NCI-H446 (cell line): ENCODE results near the gene PFKFB4.
"Not testable (repeated sequence)": the region's sequence is repeated elsewhere in the genome, so short reads cannot be mapped to it uniquely, and the experiment has no call there.

Experiments used
- DNase-seq, 2 experiments: peaks; one replicate each; lab custom pipeline; 2025; lab: John Stamatoyannopoulos, UW

Gene PFKFB4

DNA sequence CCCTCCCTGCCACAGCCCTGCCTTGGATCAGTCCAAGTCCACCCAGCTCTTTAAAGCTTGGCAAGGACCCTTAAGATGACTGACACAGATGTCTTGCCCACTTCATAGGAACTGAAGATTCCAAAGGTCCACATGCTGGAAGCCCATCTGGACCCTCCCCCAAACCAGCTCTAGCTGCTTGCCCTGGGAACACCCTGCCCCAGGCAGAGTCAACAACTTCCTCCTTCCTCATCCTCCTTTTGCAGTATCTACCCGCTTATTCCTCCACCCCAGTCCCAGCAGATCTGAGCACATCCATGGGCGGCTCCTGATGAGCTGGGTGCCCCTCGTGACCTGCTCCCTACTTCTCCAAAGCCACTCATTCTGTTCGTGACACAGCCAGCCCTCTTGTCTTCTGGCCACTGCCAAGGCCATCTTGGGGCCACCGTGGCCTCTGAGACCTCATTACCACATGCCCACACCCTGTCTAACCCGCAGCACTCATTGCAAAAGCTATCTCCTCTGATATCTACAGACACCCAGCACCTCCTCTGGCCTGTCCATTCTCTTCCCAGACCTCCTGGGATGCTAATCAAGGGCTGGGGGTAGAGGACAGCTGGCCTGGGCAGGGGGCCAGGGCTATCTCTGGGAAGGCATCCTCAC, 2.0 kb upstream of the PFKFB4 start:
- no peak for DNase-seq

GRCh38 chr3:48555949-48556795, 431 bp downstream of the PFKFB4 start:
- DNase-seq, result no peak

GRCh38 chr3:48555231-48555948, 1.2 kb downstream of the PFKFB4 start:
- no peak for DNase-seq

GRCh38 chr3:48553886-48554845, 2.4 kb downstream of the PFKFB4 start:
- DNase-seq, result no peak

DNA sequence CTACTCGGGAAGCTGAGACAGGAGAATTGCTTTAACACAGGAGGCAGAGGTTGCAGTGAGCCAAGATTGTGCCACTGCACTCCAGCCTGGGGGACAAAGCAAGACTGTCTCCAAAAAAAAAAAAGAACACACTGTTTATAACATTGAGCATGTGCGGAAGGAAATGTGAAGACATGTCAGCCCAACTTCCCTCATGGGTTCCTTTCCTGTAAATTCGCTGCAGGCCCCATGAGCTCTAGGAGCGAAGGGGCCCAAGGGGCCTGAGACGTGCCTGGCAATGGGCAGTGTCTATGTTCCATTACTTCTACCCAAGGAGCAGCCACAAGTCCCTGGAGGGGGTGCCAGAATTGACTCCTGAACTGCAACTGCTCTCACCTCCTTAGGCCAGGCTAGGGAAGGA, 3.2 kb downstream of the PFKFB4 start:
- no peak for DNase-seq

DNA sequence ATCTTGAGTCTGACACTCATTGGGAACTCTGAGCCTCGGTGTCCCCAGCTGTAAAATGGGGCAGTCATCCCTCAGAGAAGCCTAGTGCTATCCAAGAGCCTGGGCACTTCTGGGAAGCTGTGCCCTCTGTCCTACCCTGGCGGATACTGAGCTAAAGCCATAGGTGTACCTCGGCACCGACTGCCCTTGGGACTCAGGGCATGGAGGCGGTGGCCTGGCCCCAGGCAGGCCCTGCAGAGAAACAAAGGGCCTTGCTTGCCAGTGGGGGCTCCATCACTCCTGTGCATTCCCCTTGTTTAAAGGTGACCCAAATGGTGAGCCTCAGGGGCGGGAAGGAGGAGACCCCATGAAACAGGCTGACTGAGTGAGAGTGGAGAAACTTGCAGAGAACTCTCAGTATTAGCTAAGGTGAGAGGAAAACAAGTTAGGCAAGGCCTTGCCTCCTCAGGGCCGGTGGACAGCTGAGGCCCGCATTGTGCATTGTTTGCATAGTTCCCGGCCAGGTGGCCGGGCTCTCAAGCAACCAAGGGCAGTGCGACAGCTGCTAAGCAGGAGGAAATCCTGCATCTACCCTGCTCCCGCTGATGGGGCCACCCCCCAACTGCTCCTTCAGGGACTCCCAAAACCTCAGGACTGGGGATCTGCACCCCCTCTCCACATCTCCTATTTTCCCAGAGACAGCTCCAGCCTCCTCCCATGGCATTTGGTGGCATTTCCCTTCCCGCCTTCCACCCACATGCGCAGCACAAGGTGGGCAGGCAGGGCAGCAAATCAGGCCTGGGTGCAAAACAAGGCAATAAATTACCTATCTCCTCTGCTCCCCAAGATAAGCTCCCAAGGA, 4.3 kb downstream of the PFKFB4 start:
- DNase-seq, result no peak

DNA sequence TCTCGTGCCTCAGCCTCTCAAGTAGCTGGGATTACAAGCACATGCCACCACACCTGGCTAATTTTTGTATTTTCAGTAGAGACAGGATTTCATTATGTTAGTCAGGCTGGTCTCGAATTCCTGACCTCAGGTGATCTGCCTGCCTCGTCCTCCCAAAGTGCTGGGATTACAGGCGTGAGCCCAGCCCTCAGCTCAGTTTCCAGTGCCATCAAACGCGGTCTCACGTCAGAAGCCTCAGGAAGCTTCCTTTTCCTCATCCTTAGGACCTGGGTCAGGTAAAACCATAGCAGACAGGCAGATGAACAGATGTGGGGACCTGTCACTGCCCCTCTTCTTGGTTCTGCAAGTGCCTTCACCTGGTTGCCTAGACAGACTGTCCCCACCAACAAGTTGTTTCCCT, 5.0 kb downstream of the PFKFB4 start:
- DNase-seq, result not testable (repeated sequence)

DNA sequence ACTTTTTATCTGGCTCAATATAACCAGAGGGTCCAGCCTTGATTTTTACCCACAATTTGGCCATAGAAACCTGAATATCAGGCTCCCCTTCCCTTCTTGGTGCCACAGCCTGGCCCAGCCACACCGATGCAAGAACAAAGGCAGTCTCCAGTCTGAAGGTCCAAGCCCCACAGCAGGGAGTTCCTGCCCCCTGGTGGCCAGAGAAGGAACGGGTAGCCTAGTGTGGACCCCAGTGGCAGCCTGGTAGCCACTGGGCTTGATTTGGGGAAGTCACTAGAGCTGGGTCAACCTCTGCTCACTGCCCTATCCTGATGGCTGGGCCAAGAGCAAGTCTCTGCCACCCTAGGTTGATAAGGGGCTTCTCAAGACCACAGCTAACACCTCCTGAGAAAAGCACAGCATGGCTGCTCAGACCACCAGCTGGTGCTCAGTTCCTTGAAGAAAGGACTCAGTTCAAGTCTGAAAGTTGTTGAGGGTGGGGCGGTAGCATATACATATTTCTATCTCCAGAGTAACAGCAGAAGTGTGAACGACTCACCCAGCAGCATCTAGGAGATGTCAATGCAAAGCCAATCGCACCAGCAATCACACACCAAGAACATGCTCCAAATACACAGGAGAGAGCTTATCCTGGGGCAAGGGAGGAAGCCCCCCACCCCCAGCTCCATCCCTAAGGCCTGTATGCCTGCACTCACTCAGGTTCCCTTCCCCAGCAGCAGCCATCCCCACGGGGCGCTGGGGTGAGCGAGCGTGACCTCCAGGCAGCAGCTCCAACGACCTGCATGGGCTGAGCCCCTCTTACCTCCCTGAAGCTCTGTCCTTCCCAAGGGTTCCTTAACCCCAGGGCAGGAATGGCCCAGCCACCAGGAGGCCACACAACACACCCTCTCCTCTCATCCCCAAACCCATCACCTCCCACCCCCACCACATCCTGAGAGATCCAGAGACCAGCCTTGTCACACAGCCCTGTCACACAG, 7.6 kb downstream of the PFKFB4 start:
- DNase-seq, result peak in 1 of 2 experiments; percentile 65

GRCh38 chr3:48548126-48548525, 8.5 kb downstream of the PFKFB4 start:
- DNase-seq, result no peak

DNA sequence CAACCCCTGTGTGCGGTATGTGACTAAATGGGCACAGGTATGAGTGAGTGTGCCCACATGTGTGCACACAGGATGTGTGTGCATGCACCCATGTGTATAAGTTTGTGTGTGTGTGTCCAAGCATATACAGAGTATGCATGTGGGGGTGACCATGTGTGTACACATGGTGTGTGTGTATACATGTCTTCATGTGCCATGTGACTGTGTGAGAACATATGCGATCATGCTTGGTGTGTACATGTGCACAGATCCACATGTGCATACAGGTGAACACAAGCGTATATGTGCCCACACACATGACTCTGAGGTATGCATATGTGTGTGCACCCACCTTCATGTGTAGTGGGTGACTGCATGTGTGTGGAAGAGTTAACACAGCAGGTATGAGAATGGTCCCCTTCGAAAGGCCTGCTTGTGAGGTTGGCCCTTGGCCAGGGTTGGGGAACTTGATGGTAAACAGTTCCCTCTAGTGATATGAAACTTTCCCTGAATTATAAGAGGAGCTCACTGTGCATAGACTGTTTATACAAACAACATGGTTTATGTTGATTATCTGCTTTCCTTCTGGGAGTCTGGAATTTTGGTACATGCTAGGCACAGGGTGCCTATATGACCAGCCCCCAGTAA, 10.3 kb downstream of the PFKFB4 start:
- no peak for DNase-seq

- no peak for DNase-seq
Observed at GRCh38 chr3:48544141-48544540, 12.5 kb downstream of the PFKFB4 start.

GRCh38 chr3:48543271-48543866, 13.2 kb downstream of the PFKFB4 start:
- no peak for DNase-seq

DNA sequence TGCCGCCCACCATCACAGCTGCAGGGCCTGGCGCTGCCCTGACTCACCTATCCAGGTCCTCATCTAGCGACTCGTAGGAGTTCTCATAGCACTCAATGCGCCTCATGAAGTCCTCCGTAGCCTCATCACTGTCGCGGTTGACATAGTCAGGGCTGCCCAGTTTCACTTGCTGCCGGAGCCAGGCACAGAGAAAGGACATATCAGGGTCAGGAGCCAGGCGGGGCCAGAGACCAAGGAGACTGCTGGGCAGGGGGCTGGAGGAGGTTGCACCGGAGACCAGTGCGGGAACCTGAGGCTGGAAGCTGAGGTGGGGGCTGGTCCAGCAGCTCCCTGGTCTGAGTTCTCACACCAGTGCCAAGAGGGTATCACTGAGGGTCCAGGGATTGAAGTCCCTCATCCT, 18.2 kb downstream of the PFKFB4 start:
- DNase-seq, result no peak

- DNase-seq, result no peak
Observed at GRCh38 chr3:48536785-48537184, 19.8 kb downstream of the PFKFB4 start.

DNA sequence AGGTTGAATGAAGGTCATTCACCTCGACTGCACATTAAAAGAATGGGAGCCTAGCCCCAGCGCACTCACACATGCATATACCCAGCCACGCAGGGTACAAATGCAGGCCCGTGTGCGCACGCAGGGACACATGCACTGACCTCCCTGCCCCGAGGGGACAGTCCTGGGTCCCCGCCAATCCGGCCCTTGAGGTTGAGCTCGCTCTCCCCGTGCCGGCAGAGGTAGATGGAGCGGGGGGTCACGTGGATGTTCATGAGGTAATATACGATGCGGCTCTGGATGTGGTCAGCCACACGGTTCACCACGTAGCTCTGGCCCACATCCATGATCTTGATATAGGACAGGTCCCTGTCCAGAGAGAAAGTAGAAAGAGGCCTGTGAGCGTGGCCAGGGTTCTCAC, 20.5 kb downstream of the PFKFB4 start:
- no peak for DNase-seq

GRCh38 chr3:48535578-48535977, 21.0 kb downstream of the PFKFB4 start:
- DNase-seq, result no peak

DNA sequence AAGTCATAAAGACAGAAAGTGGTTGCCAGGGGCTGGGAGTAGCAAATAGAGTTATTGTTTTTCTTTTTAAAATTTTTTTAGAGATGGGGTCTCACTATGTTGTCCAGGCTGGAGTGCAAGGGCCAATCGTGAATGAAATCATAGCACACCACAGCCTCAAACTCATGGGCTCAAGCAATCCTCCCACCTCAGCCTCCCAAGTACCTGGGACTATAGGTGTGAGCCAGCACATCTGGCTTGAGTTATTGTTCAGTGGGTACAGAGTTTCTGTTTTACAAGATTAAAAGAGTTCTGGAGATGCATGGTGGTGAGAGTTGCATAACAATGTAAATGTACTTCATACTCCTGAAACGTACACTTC, 23.6 kb downstream of the PFKFB4 start:
- no peak for DNase-seq

GRCh38 chr3:48532271-48532976, 24.2 kb downstream of the PFKFB4 start:
- no peak for DNase-seq
